Upper lobe of left lung (tissue), 6 donors: ENCODE results near the gene F2R. TPM values are rescaled to one million over a fixed set of nuclear protein-coding genes. Genes with fewer than 3 reads are reported as not detected.
A peak's percentile ranks its signal among the peaks of the same experiment; 100 is the strongest.

ENCODE experiments used
- ATAC-seq, 2 donors: fragments of 200-7000 bp; cut with Tn5 transposase; one replicate each; pipeline ENCODE4 v1.9.1; 2022; ENCODE audit warnings: mild to moderate bottlenecking in 2 of 2, moderate library complexity in 2 of 2; ENCODE audit not compliant: low FRiP score in 2 of 2
- DNase-seq, 2 donors: peaks; one replicate each; pipeline ENCODE4 v3.0.0-alpha.2; 2019 to 2020
- H3K27ac ChIP-seq, 4 donors: fragments of 200-600 bp; sonication (generic); one replicate each; pipeline ENCODE4 v1.5.1; 2016 to 2019
- H3K27me3 ChIP-seq, 4 donors: fragments of 200-600 bp; sonication (generic); one replicate each; pipeline ENCODE4 v1.5.1; 2017 to 2019
- H3K36me3 ChIP-seq, 4 donors: fragments of 200-600 bp; sonication (generic); one replicate each; pipeline ENCODE4 v1.5.1; 2016 to 2019
- H3K4me1 ChIP-seq, 4 donors: fragments of 200-600 bp; sonication (generic); one replicate each; pipeline ENCODE4 v1.5.1; 2018 to 2019
- H3K4me3 ChIP-seq, 4 donors: fragments of 200-600 bp; sonication (generic); one replicate each; pipeline ENCODE4 v1.5.1; 2017 to 2019; ENCODE audit warnings: mild to moderate bottlenecking in 2 of 4, moderate library complexity in 1 of 4
- H3K9me3 ChIP-seq, 4 donors: fragments of 200-600 bp; sonication (generic); one replicate each; pipeline ENCODE4 v1.5.1; 2018 to 2019
- CTCF ChIP-seq, 6 experiments: fragments of 450-650 bp in 4 of 6; fragments of 200-600 bp in 2 of 6; sonication (generic) in 2 of 6; IDR thresholded peaks; one replicate each; pipeline ENCODE4 v1.5.1; 2016 to 2019; ENCODE audit warnings: antibody characterized with exemption in 6 of 6
- EP300 ChIP-seq, 4 donors: sonication (generic); formaldehyde crosslinking; IDR thresholded peaks; one replicate each; pipeline ENCODE4 v1.5.1; 2017; ENCODE audit warnings: antibody characterized with exemption in 4 of 4, control low read depth in 2 of 4
- POLR2A ChIP-seq, 4 donors: fragments of 450-650 bp; IDR thresholded peaks; one replicate each; pipeline ENCODE4 v1.5.1; 2016 to 2017; ENCODE audit warnings: antibody characterized with exemption in 4 of 4, mild to moderate bottlenecking in 2 of 4
- POLR2AphosphoS5 ChIP-seq, 2 donors: sonication (generic); formaldehyde crosslinking; IDR thresholded peaks; one replicate each; pipeline ENCODE4 v1.5.1; 2017; ENCODE audit warnings: antibody characterized with exemption in 2 of 2
- WGBS, 2 donors: methylation state at CpG; one replicate each; pipeline ENCODE4 v1.1.5; 2017 to 2018; 5-methylcytosine and 5-hydroxymethylcytosine counted together
- total RNA-seq, 6 donors: library from RNA; depleted of rRNA in 4 of 6; stranded (reverse); fragments of >200 nt in 4 of 6; gene quantifications; one replicate each; pipeline versions ENCODE4 v1.1.0 to v1.2.1, GENCODE V29; 2016 to 2021
- donor health status: DM: no; HTN: no; CAD: no; lungs with moderate emphysema.
- donor health status: DM: no; HTN: yes; CAD: no; lungs with severe emphysema.

Gene F2R
- total RNA-seq, 6 donors from 2014 or later: 11.5 to 34.2 (median 20.1) TPM

DNA sequence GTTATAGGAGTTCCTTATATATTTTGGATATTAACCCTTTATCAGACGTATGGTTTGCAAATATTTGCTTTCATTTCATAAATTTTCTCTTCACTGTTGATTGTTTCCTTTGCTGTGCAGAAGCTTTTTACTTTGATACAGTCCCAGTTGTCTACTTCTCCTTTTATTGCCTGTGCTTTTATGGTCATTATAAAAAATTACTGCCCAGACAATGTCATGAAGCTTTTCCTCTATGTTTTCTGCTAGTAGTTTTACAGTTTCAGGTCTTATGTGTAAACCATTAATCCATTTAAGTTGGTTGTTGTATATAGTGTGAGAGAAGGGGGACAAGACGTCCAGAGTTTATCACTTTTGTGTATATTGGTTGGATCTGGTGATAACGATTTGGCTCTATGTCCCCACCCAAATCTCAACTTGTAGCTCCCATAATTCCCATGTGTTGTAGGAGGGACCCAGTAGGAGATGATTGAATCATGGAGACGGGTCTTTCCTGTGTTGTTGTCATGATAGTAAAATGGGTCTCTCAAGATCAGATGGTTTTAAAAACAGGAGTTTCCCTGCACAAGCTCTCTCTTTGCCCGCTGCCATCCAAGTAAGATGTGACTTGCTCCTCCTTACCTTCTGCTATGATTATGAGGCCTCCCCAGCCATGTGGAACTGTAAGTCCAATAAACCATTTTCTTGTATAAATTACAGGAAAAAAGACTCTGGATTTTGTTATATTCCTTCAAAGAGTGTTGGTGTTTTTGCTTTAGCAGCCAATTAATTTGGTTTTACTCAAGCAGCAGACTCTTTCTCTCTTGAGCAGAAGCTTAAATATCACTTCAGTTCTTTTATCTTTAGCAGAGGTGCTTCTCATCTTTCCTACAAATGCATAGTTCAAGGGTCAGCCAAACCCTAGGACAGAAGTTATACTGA is 13.7 kb downstream of the F2R start:
- TF ChIP-seq CTCF (IDR thresholded peaks at IDR 0.05) (no peak), EP300 (IDR thresholded peaks at IDR 0.05) (no peak), POLR2AphosphoS5 (IDR thresholded peaks at IDR 0.05) (no peak), POLR2A (IDR thresholded peaks at IDR 0.05) (no peak)
- H3K4me1 ChIP-seq: no peaks in the 10 kb centered on the region
- WGBS, 2 donors: 95 to 96% methylated on average over 5 of the region's 5 CpGs
- no peak overlapping the region for H3K4me3 ChIP-seq
- H3K27ac ChIP-seq: no peak overlapping the region
- peaks cover 0 to 5% (median 0%) of the 10 kb centered on the region in 4 donors for H3K36me3 ChIP-seq
- DNase-seq (no peak), ATAC-seq (no peak)
- H3K9me3 ChIP-seq: peaks cover 0 to 11% (median 9%) of the 10 kb centered on the region in 4 donors
- H3K27me3 ChIP-seq: no peaks in the 10 kb centered on the region

GRCh38 chr5:76732405-76733048 is 16.6 kb downstream of the F2R start:
- no peak for DNase-seq
- H3K27ac ChIP-seq: peak overlapping the region in 3 of 4 donors; percentile 46 to 70 (median 57)
- TF ChIP-seq POLR2AphosphoS5 (IDR thresholded peaks at IDR 0.05): no peak
- no peak for TF ChIP-seq EP300 (IDR thresholded peaks at IDR 0.05)
- no peak for TF ChIP-seq POLR2A (IDR thresholded peaks at IDR 0.05)
- TF ChIP-seq CTCF (IDR thresholded peaks at IDR 0.05): no peak
- peaks cover 0 to 11% (median 9%) of the 10 kb centered on the region in 4 donors for H3K9me3 ChIP-seq
- peak; percentile 15 to 19 for ATAC-seq
- WGBS, 2 donors: 88 to 89% methylated on average over 15 of the region's 15 CpGs
- H3K4me3 ChIP-seq: no peak overlapping the region
- no peaks in the 10 kb centered on the region for H3K27me3 ChIP-seq
- peaks cover 0 to 5% (median 0%) of the 10 kb centered on the region in 4 donors for H3K36me3 ChIP-seq
- peaks cover 0 to 4% (median 2%) of the 10 kb centered on the region in 4 donors for H3K4me1 ChIP-seq

DNA sequence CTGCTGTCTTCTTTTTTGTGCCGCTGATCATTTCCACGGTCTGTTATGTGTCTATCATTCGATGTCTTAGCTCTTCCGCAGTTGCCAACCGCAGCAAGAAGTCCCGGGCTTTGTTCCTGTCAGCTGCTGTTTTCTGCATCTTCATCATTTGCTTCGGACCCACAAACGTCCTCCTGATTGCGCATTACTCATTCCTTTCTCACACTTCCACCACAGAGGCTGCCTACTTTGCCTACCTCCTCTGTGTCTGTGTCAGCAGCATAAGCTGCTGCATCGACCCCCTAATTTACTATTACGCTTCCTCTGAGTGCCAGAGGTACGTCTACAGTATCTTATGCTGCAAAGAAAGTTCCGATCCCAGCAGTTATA is 17.1 kb downstream of the F2R start:
- Histone ChIP-seq H3K9me3 (peaks cover 0 to 11% (median 9%) of the 10 kb centered on the region in 4 donors), H3K27me3 (no peaks in the 10 kb centered on the region), H3K4me3 (no peak overlapping the region), H3K4me1 (peaks cover 0 to 7% (median 2%) of the 10 kb centered on the region in 4 donors), H3K36me3 (peaks cover 0 to 5% (median 0%) of the 10 kb centered on the region in 4 donors), H3K27ac (peak overlapping the region in 2 of 4 donors; percentile 57 to 70)
- ATAC-seq (peak in 1 of 2 donors; percentile 49), DNase-seq (peak in 1 of 2 donors; percentile 24)
- no peak for TF ChIP-seq POLR2AphosphoS5 (IDR thresholded peaks at IDR 0.05)
- TF ChIP-seq POLR2A (IDR thresholded peaks at IDR 0.05): peak in 1 of 4 donors; percentile 31
- WGBS, 2 donors: 87 to 88% methylated on average over 13 of the region's 13 CpGs

DNA sequence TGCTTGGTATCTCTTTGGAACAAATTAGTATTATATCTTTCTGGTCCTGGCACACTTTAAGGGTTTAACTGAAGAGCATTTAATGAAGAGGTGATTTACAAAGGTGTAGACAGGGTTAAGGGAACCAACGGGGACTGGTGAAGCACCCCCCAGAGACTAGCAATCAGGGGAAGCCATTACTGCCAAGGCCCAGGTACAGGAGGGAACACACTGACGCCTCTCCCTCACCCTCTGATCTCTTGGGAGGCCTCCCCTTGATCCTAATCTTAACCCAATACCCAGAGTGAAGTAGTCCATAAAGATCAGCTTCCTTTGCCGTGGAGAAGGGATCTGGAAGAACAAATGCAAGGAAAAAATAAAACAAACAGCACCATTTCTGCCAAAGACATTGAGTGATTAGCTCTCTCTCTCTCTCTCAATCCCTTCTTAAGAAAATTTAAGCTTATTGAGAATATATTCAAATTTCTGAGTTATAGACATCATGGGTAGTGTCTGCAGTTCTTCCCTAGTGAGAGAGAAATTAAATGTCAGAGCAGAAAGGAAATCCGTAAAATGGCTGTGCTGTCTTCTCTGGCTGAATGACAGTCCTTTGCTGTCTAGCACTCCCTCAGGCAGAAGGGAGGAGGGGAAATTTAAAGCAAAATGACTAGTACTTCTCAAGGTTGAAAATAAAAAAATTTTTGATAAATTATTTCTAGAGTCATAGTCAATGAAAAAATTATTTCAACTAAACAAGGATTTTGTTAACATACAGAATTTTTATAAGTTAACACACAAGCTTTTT is 20.0 kb downstream of the F2R start:
- no peak for ATAC-seq
- Histone ChIP-seq H3K4me1 (peaks cover 4 to 16% (median 11%) of the 10 kb centered on the region in 4 donors), H3K27me3 (no peaks in the 10 kb centered on the region), H3K27ac (peak overlapping the region in 1 of 4 donors; percentile 48), H3K4me3 (no peak overlapping the region), H3K36me3 (peaks cover 0 to 5% (median 0%) of the 10 kb centered on the region in 4 donors), H3K9me3 (no peaks in the 10 kb centered on the region)
- DNase-seq: no peak
- no peak for TF ChIP-seq EP300 (IDR thresholded peaks at IDR 0.05)
- TF ChIP-seq POLR2AphosphoS5 (IDR thresholded peaks at IDR 0.05): no peak
- no peak for TF ChIP-seq POLR2A (IDR thresholded peaks at IDR 0.05)
- TF ChIP-seq CTCF (IDR thresholded peaks at IDR 0.05): no peak
- 79 to 81% methylated on average over 4 of the region's 4 CpGs for WGBS, 2 donors
